Measurements from ENCODE around the gene DHRSX. TPM values are rescaled to one million over a fixed set of nuclear protein-coding genes. Genes with fewer than 3 reads are reported as not detected.
"Not testable (repeated sequence)": the region's sequence is repeated elsewhere in the genome, so short reads cannot be mapped to it uniquely, and the experiment has no call there.

DHRSX gene
- total RNA-seq, 1 donor from 2014 or later = 37.1 TPM

DNA sequence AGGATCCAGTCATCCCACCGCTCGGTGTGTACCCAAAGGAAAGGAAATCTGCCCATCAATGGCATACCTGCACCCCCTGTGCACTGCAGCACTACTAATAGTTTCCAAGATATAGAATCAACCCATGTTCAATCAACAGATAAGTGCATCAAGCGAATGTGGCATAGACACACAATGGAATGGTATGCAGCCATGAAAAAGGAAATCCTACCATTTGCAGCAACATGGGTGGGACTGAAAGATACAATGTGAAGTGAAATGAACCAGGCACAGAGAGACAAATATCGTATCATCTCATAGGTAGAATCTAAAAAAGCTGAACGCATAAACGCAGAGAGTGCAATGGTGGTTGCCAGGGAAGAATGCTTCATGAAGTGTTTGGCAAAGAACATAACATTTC is 42.5 kb downstream of the DHRSX start:
- Mint-ChIP-seq H3K9me3 (ENCODE audit: unreplicated experiment) (peaks cover 10% of the 10 kb centered on the region), H3K27me3 (ENCODE audit: unreplicated experiment) (peaks cover 7% of the 10 kb centered on the region), H3K4me3 (ENCODE audit: unreplicated experiment) (no peak overlapping the region), H3K27ac (ENCODE audit: unreplicated experiment) (no peak overlapping the region), H3K4me1 (ENCODE audit: low read depth, unreplicated experiment) (peaks cover under 1% of the 10 kb centered on the region), H3K36me3 (ENCODE audit: unreplicated experiment) (peaks cover 1% of the 10 kb centered on the region)
- TF ChIP-seq, protein P1, sequence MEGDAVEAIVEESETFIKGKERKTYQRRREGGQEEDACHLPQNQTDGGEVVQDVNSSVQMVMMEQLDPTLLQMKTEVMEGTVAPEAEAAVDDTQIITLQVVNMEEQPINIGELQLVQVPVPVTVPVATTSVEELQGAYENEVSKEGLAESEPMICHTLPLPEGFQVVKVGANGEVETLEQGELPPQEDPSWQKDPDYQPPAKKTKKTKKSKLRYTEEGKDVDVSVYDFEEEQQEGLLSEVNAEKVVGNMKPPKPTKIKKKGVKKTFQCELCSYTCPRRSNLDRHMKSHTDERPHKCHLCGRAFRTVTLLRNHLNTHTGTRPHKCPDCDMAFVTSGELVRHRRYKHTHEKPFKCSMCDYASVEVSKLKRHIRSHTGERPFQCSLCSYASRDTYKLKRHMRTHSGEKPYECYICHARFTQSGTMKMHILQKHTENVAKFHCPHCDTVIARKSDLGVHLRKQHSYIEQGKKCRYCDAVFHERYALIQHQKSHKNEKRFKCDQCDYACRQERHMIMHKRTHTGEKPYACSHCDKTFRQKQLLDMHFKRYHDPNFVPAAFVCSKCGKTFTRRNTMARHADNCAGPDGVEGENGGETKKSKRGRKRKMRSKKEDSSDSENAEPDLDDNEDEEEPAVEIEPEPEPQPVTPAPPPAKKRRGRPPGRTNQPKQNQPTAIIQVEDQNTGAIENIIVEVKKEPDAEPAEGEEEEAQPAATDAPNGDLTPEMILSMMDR (IDR thresholded peaks at IDR 0.05; ENCODE audit: partially characterized antibody, unreplicated experiment) = no peak
- DNase-seq = no peak

DNA sequence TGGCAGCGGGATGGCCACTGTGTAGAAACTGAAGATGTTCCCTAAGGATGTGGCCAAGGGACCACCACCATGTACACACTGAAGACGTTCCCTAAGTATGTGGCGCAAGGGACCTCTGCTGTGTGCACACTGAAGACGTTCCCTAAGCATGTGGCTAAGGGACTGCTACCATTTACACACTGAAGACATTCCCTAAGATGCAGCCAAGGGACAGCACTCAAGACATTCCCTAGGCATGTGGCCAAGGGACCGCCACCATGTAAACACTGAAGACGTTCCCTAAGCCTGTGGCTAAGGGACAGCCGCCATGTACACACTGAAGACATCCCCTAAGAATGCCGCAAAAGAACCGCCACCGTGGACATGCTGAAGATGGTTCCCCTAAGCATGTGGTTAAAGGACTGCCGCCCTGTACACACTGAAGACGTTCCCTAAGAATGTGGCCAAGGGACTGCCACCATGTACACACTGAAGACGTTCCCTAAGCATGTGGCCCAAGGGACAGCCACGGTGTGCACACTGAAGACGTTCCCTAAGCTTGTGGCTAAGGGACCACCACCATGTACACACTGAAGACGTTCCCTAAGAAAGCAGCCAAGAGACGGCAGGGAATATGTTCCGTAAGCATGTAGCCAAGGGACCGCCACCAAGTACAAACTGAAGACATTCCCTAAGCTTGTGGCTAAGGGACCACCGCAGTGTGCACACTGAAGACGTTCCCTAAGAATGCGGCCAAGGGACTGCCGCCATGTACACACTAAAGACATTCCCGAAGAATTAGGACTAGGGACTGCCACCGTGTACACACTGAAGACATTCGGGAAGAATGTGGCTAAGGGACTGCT is 43.3 kb downstream of the DHRSX start:
- H3K27ac Mint-ChIP-seq (ENCODE audit: unreplicated experiment) = no peak overlapping the region

DNA sequence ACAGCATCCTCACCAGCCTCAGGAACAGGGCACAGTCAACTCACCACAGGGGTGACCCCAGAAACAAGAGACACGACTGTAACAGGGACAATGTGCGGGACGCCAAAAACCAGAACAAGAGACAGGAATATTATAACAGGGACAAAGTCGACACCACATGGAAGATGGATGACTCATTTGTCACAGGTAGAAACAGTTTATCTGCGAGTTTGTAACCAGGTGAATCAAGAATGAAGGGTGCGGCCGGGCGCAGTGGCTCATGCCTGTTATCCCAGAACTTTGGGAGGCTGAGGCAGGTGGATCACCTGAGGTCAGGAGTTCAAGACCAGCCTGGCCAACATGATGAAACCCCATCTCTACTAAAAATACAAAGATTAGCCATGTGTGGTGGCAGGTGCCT is 44.7 kb downstream of the DHRSX start:
- H3K27ac Mint-ChIP-seq (ENCODE audit: unreplicated experiment); H3K27me3 Mint-ChIP-seq (ENCODE audit: unreplicated experiment): not testable (repeated sequence)

More for the DNA sequence above, 43.3 kb downstream of the DHRSX start:
- Mint-ChIP-seq H3K36me3 (ENCODE audit: unreplicated experiment) (no peaks in the 10 kb centered on the region), H3K9me3 (ENCODE audit: unreplicated experiment) (peaks cover 13% of the 10 kb centered on the region), H3K4me1 (ENCODE audit: low read depth, unreplicated experiment) (no peaks in the 10 kb centered on the region), H3K27me3 (ENCODE audit: unreplicated experiment) (peaks cover 7% of the 10 kb centered on the region), H3K4me3 (ENCODE audit: unreplicated experiment) (no peak overlapping the region)
- TF ChIP-seq, protein P1 (IDR thresholded peaks at IDR 0.05; ENCODE audit: partially characterized antibody, unreplicated experiment) = no peak
- no peak for DNase-seq

DNA sequence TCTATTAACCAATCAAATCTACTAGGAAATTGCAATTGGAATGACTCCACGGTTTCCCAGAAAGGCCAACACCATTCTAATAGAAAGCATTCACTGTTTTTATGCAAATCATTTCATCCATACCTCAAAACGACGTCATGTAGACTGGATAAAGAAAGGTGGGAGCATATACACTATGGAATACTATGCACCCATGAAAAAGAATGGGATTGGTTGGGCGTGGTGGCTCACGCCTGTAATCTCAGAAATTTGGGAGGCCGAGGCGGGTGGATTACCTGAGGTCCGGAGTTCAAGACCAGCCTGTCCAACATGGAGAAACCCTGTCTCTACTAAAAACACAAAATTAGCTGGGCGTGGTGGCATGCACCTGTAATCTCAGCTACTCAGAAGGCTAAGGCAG is 46.2 kb downstream of the DHRSX start:
- DNase-seq; H3K36me3 Mint-ChIP-seq (ENCODE audit: unreplicated experiment); H3K27ac Mint-ChIP-seq (ENCODE audit: unreplicated experiment); H3K27me3 Mint-ChIP-seq (ENCODE audit: unreplicated experiment); H3K4me3 Mint-ChIP-seq (ENCODE audit: unreplicated experiment); H3K4me1 Mint-ChIP-seq (ENCODE audit: low read depth, unreplicated experiment): not testable (repeated sequence)
- peaks cover 13% of the 10 kb centered on the region for H3K9me3 Mint-ChIP-seq (ENCODE audit: unreplicated experiment)

More for the DNA sequence above, 44.7 kb downstream of the DHRSX start:
- H3K4me1 Mint-ChIP-seq (ENCODE audit: low read depth, unreplicated experiment); H3K36me3 Mint-ChIP-seq (ENCODE audit: unreplicated experiment); H3K4me3 Mint-ChIP-seq (ENCODE audit: unreplicated experiment); DNase-seq: not testable (repeated sequence)
- peaks cover 13% of the 10 kb centered on the region for H3K9me3 Mint-ChIP-seq (ENCODE audit: unreplicated experiment)

DNA sequence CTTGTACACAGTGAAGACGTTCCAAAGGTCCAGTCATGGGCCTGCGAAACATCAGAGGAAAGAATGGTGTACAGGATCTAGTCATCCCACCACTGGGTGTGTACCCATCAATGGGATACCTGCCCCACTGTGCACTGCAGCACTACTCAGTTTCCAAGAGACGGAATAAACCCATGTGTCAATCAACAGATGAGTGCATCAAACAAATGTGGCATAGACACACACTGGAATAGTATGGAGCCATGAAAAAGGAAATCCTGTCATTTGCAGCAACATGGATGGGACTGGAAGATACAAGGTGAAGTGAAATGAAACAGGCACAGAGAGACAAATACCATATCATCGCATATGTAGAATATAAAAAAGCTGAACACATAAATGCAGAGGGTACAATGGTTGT is 48.0 kb downstream of the DHRSX start:
- TF ChIP-seq, protein P1 (IDR thresholded peaks at IDR 0.05; ENCODE audit: partially characterized antibody, unreplicated experiment) = no peak
- Mint-ChIP-seq H3K27ac (ENCODE audit: unreplicated experiment) (no peak overlapping the region), H3K4me1 (ENCODE audit: low read depth, unreplicated experiment) (no peaks in the 10 kb centered on the region), H3K27me3 (ENCODE audit: unreplicated experiment) (peaks cover 3% of the 10 kb centered on the region), H3K4me3 (ENCODE audit: unreplicated experiment) (no peak overlapping the region), H3K36me3 (ENCODE audit: unreplicated experiment) (no peaks in the 10 kb centered on the region), H3K9me3 (ENCODE audit: unreplicated experiment) (peaks cover 11% of the 10 kb centered on the region)
- no peak for DNase-seq

DNA sequence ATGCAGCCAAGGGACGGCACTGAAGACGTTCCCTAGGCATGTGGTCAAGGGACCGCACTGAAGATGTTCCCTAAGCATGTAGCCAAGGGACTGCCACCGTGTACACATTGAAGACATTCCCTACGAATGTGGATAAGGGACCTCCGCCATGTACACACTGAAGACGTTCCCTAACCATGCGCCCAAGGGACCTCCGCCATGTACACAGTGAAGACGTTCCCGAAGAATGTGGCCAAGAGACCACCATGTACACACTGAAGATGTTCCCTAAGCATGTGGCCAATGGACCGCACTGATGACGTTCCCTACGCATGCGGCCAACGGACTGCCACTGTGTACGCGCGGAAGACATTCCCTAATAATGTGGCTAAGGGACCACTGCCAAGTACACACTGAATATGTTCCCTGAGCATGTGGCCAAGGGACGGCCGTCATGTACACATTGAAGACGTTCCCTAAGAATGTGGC is 48.4 kb downstream of the DHRSX start:
- Mint-ChIP-seq H3K36me3 (ENCODE audit: unreplicated experiment) (no peaks in the 10 kb centered on the region), H3K27ac (ENCODE audit: unreplicated experiment) (no peak overlapping the region), H3K4me1 (ENCODE audit: low read depth, unreplicated experiment) (no peaks in the 10 kb centered on the region), H3K27me3 (ENCODE audit: unreplicated experiment) (peaks cover 3% of the 10 kb centered on the region), H3K9me3 (ENCODE audit: unreplicated experiment) (peaks cover 8% of the 10 kb centered on the region), H3K4me3 (ENCODE audit: unreplicated experiment) (no peak overlapping the region)
- DNase-seq = no peak
- TF ChIP-seq, protein P1 (IDR thresholded peaks at IDR 0.05; ENCODE audit: partially characterized antibody, unreplicated experiment) = no peak
